Endodermal cell (in vitro differentiated cells): ENCODE measurements around the gene TFCP2L1. TPM values are rescaled to one million over a fixed set of nuclear protein-coding genes. Genes with fewer than 3 reads are reported as not detected.

Experiments used
- DNase-seq: peaks from one replicate; pipeline ENCODE4 v3.0.0-alpha.2; 2017
- H3K27ac ChIP-seq: 2 replicates; pipeline ENCODE4 v1.5.1; 2013; ENCODE audit warnings: mild to moderate bottlenecking, low read depth, low read length, moderate library complexity
- H3K27me3 ChIP-seq: 2 replicates; pipeline ENCODE4 v1.6.1; 2013; ENCODE audit warnings: mild to moderate bottlenecking, low read length, moderate library complexity; ENCODE audit not compliant: insufficient read depth, control insufficient read depth, poor library complexity, severe bottlenecking
- H3K36me3 ChIP-seq: 2 replicates; pipeline ENCODE4 v1.7.0; 2013; ENCODE audit warnings: mild to moderate bottlenecking, low read length, moderate library complexity; ENCODE audit not compliant: control insufficient read depth, insufficient read depth
- H3K4me1 ChIP-seq: one replicate; pipeline ENCODE4 v1.7.0; 2013; ENCODE audit warnings: low read length; ENCODE audit not compliant: control insufficient read depth, insufficient read depth
- H3K4me3 ChIP-seq: 2 replicates; pipeline ENCODE4 v1.5.1; 2013; ENCODE audit warnings: mild to moderate bottlenecking, low read length, moderate library complexity
- H3K9ac ChIP-seq: 2 replicates; pipeline ENCODE4 v1.6.1; 2013; ENCODE audit warnings: mild to moderate bottlenecking, low read length, moderate library complexity; ENCODE audit not compliant: poor library complexity, severe bottlenecking; ENCODE audit errors: extremely low read depth
- H3K9me3 ChIP-seq: 2 replicates; pipeline ENCODE4 v1.6.1; 2013; ENCODE audit warnings: mild to moderate bottlenecking, low read length, moderate library complexity; ENCODE audit not compliant: control insufficient read depth
- H3K27ac Mint-ChIP-seq: 2 replicates; pipeline ENCODE4 v1.8.0; 2020; ENCODE audit warnings: mixed read lengths
- H3K27me3 Mint-ChIP-seq: 2 replicates; pipeline ENCODE4 v1.8.0; 2021; ENCODE audit warnings: mild to moderate bottlenecking, mixed read lengths; ENCODE audit not compliant: insufficient read depth
- H3K36me3 Mint-ChIP-seq: 2 replicates; pipeline ENCODE4 v1.8.0; 2020; ENCODE audit warnings: low read depth, mixed read lengths
- H3K4me1 Mint-ChIP-seq: 2 replicates; pipeline ENCODE4 v1.8.0; 2020; ENCODE audit warnings: mixed read lengths
- H3K4me3 Mint-ChIP-seq: 2 replicates; pipeline ENCODE4 v1.8.0; 2020; ENCODE audit warnings: mild to moderate bottlenecking, moderate library complexity, mixed read lengths
- H3K9me3 Mint-ChIP-seq: 2 replicates; pipeline ENCODE4 v1.8.0; 2020; ENCODE audit warnings: mild to moderate bottlenecking, mixed read lengths
- CTCF ChIP-seq: fragments of 200-600 bp; sonication (generic); conservative IDR thresholded peaks from 2 replicates; pipeline ENCODE4 v1.5.0; 2021; ENCODE audit warnings: antibody characterized with exemption, mild to moderate bottlenecking
- WGBS, 2 experiments: methylation state at CpG; one replicate each; pipeline versions ENCODE4 v1.1.5 to v1.1.7; 2013; ENCODE audit warnings: missing lambda C conversion rate in 2 of 2, mixed read lengths in 1 of 2; ENCODE audit not compliant: insufficient coverage in 1 of 2, insufficient read length in 1 of 2; 5-methylcytosine and 5-hydroxymethylcytosine counted together
- total RNA-seq, 2 donors: library from RNA; stranded (reverse); fragmentation: NEBNext Ultra II Directional in 1 of 2; extraction: Animal tissue kit (Norgen Biotek cat#: 25700) in 1 of 2; gene quantifications; 2 replicates in 1 of 2; 3 replicates in 1 of 2; pipeline ENCODE4 v1.2.1, GENCODE V29; 2021

Gene TFCP2L1
- total RNA-seq, 2 donors from 2014 or later, result 3.3 to 4.3 TPM

GRCh38 chr2:121286506-121286905 is 1.5 kb upstream of the TFCP2L1 start:
- no peak overlapping the region for H3K27ac ChIP-seq
- H3K27me3 Mint-ChIP-seq, result peaks cover 38% of the 10 kb centered on the region
- no peak overlapping the region for H3K9ac ChIP-seq
- no peak overlapping the region for H3K4me3 ChIP-seq
- H3K4me1 ChIP-seq, result no peaks in the 10 kb centered on the region
- no peak overlapping the region for H3K27ac Mint-ChIP-seq
- no peaks in the 10 kb centered on the region for H3K9me3 ChIP-seq
- no peak for TF ChIP-seq CTCF
- 83 to 100% methylated on average over 1 to 4 of the region's 4 CpGs for WGBS, 2 experiments
- no peaks in the 10 kb centered on the region for H3K36me3 Mint-ChIP-seq
- peaks cover 6% of the 10 kb centered on the region for H3K4me1 Mint-ChIP-seq
- H3K36me3 ChIP-seq, result no peaks in the 10 kb centered on the region
- no peak for DNase-seq
- H3K27me3 ChIP-seq, result peaks cover 42% of the 10 kb centered on the region
- no peaks in the 10 kb centered on the region for H3K9me3 Mint-ChIP-seq
- H3K4me3 Mint-ChIP-seq, result no peak overlapping the region

- no peak for DNase-seq
- no peaks in the 10 kb centered on the region for H3K36me3 ChIP-seq
- H3K4me1 ChIP-seq, result no peaks in the 10 kb centered on the region
- H3K27me3 Mint-ChIP-seq, result peaks cover 38% of the 10 kb centered on the region
- peaks cover 42% of the 10 kb centered on the region for H3K27me3 ChIP-seq
- no peaks in the 10 kb centered on the region for H3K9me3 Mint-ChIP-seq
- no peak overlapping the region for H3K4me3 ChIP-seq
- H3K9ac ChIP-seq, result no peak overlapping the region
- H3K4me1 Mint-ChIP-seq, result peaks cover 6% of the 10 kb centered on the region
- H3K27ac ChIP-seq, result no peak overlapping the region
- no peaks in the 10 kb centered on the region for H3K9me3 ChIP-seq
- peak overlapping the region; percentile 61 for H3K4me3 Mint-ChIP-seq
- no peak for TF ChIP-seq CTCF
- H3K27ac Mint-ChIP-seq, result no peak overlapping the region
- H3K36me3 Mint-ChIP-seq, result no peaks in the 10 kb centered on the region
- 95 to 100% methylated on average over 2 to 3 of the region's 3 CpGs for WGBS, 2 experiments
Observed at GRCh38 chr2:121285926-121286325, 924 bp upstream of the TFCP2L1 start.

- H3K36me3 ChIP-seq, result no peaks in the 10 kb centered on the region
- no peaks in the 10 kb centered on the region for H3K4me1 ChIP-seq
- DNase-seq, result no peak
- WGBS, 2 experiments, result 47 to 70% methylated on average over 5 to 12 of the region's 12 CpGs
- Mint-ChIP-seq H3K4me1 (peaks cover 6% of the 10 kb centered on the region), H3K27me3 (peaks cover 38% of the 10 kb centered on the region), H3K27ac (no peak overlapping the region), H3K9me3 (no peaks in the 10 kb centered on the region), H3K4me3 (peak overlapping the region; percentile 61), H3K36me3 (no peaks in the 10 kb centered on the region)
- no peaks in the 10 kb centered on the region for H3K9me3 ChIP-seq
- peaks cover 42% of the 10 kb centered on the region for H3K27me3 ChIP-seq
- no peak overlapping the region for H3K27ac ChIP-seq
- TF ChIP-seq CTCF, result no peak
- no peak overlapping the region for H3K9ac ChIP-seq
- H3K4me3 ChIP-seq, result peak overlapping the region; percentile 73
Observed at GRCh38 chr2:121283670-121284462, 1.1 kb downstream of the TFCP2L1 start.
